D341Med (cell line): ENCODE measurements around the gene SLC39A3.
"Not testable (repeated sequence)": the region's sequence is repeated elsewhere in the genome, so short reads cannot be mapped to it uniquely, and the experiment has no call there.

ENCODE experiments used
- DNase-seq: peaks from one replicate; pipeline ENCODE4 v3.0.0; 2012; ENCODE audit warnings: low spot score

SLC39A3 gene

DNA sequence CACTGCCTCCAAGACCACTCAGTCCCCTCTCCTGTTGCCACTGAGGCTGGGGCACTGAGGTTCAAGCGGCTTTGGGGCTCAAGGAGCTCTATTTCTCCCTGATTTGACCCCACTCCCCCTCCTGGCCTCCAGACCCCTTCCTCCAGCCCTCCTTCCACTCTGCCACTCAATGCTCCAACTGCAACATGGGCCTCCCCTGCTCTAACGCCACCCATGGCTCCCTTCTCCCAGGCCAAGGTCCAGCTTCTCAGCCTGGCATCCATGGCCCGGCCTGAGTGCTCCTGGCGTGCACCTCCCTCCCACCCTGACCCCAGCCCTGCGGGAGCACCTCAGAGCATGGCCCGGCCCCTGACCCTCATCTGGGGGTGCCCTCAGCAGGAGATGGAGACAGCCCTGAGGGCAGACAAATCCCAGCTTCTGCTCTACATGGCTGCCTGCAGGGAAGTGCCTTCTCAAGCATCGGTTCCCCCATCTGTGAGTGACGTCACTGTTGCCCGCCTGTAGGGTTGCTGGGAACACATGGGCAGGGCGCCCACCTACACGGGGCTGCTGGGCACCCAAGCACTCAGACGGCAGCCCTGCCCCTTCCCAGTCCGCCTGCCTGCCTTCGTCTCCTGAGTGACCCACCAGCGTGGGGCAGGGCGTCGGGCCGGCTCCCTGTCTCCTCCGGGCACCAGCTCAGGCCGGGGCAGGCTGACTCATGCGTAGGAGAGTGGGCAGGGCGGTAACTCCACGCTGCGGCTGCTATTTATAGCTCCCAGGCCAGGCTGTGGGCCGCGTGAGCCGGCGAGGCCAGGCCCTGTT lies 17.1 kb downstream of the SLC39A3 start:
- DNase-seq: no peak

DNA sequence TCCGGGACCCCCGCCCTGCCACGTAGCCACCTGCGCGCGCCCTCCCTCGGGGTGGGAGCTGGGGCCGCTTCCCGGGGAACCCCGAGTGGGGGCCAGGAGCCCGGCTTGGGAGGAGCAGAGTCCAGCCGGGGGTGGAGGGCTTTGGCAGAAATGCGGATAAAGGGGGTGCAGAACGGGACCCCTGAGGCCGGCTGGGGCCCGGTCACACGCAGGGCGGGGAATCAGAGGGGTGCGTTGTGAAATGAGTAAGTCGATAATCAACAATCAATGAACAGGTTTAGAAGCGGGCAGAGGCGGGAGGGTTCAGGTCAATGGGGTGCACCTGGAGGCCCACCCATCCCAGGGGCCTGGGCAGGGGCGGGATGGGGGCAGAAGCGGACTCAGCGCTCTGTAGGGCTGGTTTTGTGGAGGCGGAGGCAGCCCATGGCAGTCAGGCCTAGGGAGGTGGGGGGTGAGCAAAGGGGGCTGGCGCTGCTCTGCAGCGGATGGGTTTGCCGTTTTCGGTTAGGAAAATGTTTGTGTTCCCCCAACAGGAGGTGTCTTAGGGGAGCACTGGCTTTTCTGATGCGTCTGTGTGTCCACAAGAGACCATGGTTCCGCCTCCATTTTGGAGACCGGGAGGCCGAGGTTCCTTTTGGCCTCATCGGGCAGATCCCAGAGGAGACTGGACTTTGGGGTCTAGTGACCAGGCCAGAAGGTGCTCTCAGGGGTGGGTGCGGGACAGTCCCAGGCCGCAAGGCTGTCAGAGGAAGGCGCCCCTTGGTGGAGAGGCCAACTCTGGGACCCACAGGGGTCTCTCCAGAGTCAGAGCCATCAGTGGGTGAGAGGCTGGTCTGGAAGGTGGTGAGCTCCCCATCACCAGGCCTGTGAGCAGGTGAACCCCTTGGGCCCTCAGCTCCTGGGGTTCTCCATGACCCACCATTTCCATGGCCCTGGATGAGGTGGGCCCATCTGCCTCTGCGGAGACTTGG lies 18.0 kb downstream of the SLC39A3 start:
- peak; percentile 59 for DNase-seq

DNA sequence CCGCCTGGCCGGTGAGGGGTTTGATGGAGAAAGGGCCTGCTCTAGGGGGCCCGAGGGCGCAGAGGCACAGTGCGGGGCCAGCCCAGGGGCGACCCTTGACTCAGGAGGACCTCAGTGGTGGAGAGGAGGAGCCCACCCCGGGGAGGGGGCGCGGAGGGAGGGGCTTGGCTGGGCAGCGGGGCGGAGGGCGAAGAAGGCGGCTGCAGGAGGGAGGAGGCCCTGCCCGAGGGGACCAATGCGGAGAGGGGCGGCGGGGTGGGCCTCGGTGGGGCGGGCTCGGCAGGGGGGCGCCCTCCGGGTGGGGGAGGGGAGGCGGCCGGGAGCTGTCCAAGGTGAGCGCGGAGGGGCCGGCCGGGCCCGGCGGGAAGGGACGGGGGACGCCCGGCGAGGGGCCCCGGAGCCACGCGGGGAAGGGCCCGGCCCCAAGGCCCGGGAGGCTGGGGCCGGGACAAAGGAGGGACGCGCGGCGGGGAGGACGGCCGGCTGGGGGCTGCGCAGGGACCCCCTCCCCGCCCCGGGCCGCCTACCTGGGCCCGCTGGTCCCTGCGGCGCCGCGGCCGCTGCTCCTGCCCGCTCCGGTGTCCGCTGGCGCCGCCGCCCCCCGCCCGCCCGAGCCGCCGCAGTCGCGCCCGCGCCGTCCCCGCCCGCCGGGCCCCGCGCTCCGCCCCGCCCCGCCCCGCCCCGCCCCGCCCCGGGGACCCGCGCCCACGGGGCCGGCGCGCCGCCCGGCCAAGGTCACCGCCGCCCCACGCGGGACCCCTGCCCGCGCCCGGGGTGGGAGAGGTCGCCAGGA lies 18.8 kb downstream of the SLC39A3 start, which contains the start of gene DIRAS1:
TSS of gene DIRAS1 (minus strand) at position 596 of the 793 bp plus-strand sequence. CDS start 3,566 bp downstream, outside the sequence.
- peak; percentile 91 for DNase-seq

DNA sequence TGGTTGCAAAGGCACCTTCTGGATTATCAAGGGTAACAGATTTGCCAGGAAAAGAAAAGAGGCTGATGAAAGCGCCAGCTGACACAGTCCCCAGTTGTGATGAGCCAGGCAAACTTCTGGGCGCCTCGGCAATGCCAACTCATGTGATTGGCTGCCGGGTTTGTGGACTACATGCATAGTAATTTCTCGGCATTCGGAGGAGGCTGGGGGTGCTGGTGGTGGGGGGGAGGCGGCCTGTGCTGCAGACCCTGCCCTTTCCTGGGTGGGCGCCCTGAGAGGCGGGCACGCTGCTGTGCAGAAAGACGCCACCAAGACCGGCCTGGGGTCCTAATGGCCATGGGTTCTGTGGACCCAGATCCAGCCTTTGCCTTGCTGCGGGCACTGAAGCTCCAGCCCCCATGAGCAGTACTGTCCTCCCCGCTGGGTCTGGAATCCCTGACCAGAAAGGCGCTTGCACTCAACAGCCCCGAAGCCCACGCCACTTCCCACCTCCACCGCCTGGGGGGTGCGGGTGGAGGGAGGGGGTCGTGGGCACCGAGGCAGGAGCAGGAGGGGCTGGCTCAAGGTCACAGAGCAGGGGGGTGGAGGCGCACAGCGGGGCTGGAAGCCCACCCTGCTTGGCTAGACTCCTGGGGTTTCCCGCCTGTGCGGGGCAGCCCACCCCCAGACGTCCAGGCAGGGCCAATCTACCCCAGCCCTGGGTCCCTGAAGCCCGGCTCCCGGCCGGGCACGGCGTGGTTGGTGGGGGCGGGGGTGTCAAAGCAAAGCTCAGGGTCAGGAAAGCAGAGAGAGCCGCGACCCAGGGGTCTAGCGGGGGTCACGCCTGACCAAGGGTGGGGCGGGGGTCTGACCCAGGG lies 19.7 kb downstream of the SLC39A3 start:
- peak; percentile 69 for DNase-seq

DNA sequence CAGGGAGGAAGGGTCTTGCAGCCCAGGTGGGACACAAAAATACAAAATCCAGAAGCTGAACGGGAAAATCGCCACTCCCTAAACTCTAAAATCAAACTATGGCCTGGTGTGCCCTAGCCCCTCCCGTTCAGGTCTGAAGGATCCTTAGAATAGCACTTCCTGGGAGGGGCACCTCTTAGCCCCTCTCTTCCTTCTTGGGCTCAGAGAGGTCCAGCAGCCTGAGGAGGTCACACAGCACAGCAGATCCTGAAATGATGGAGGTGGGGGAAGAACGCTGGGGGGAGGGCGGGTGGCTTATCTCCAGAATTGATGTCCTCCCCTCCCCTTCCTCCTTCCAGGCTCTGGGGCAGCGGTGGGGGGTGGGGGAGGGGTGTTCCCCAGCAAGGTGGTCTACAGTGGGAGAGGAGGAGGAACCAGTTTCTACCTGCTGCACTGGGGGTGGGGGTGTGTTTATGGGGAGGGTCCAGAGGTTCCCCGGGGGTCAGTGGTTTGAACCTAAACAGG lies 20.5 kb downstream of the SLC39A3 start:
- DNase-seq: no peak

DNA sequence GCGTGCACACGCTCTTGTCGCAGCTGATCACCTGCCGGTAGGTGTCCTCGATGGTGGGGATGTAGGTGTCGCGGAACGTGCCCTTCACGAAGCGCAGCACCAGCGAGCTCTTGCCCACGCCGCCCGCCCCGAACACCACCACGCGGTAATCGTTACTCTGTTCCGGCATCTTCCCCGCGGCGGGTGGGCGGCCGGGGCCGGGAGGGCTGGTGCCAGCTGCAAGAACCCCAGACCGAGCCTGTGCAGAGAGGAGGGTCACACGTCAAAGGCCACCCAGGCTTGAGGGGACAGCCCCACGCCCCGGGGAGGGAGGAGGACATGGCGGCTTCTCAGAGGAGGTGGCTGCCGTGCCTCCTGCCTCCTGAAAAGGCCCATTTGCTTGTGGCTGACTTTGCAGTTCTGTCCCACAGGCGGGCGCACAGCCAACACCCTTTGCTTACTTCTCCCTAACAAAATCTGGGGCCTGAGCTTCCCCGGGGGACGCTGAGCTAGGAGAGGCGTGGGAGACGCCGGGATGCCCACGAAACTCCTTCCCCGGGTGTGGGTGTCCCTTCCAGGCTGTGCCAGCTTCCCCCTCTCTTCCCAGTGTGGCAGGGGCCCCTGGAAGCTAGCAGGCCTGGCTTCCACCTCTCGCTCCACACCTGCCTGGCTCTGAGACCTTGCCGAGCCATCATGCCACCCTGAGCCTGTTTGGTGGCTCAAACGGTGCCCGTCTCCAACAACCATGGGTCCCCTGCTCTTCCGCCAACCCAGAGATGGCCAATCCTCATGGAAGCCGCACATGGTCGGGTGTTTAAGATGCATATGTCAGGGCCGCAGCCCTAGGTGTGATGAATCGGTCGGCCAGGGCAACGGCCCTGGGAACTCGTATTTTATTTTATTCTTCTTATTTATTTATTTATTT lies 21.9 kb downstream of the SLC39A3 start:
- DNase-seq: peak; percentile 38

DNA sequence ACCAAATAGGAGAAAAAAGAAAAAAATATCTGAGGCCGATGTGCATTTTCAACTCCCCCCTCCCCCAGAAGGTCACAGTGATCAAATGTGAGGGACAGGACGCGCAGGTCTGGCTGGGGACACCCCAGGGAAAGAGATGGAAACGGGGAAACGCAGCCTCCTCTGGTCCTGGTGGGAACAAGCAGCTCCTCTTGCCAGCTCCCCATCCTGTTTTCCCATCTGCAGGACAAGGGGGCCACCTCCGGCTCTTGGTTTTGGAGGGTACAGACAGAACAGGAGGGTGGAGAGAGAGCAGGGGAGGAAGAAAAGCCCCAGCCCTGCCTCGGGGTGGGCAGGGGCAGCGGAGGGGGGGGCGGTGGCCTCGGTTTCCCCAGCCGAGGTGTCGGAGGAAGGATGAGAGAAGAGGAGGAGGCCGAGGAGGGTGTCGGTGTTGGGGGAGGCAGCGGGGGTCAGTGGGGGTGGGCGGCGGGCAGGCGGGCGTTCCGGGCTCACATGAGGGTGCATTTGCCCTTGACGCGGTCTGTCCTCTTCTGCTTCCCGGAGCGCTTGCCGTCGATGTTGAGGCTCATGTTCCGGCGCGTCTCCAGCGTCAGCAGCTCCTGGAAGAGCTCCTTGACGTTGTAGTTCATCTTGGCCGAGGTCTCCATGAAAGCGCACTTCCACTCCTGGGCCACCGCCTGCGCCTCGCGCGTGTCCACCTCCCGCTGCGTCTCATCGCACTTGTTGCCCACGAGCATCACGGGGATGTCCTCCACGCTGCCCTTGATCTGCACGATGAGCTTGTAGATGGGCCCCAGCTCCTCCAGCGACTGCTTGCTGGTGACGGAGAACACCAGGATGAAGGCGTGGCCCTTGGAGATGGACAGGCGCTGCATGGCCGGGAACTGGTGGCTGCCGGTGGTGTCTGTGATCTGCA lies 22.8 kb downstream of the SLC39A3 start:
- DNase-seq: peak; percentile 27

DNA sequence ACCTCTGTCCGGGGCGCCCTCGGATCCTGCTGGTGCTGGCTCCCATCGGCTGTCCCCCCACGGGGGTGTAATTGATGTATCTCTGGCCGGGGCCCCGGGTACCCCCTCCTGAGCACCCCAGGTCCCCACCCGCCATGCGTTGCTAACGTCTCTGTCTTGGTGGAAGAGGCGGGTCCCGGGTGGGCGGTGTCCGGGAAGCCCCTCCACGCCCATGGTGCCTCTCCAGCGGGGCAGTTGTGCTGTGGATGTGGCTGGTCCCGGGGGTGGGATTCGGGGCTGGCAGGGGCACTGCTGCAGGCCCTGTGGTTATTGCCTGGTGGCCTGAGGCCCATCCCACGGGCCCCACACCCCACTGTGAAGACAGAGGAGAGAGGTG lies 23.6 kb downstream of the SLC39A3 start:
- peak; percentile 30 for DNase-seq

DNA sequence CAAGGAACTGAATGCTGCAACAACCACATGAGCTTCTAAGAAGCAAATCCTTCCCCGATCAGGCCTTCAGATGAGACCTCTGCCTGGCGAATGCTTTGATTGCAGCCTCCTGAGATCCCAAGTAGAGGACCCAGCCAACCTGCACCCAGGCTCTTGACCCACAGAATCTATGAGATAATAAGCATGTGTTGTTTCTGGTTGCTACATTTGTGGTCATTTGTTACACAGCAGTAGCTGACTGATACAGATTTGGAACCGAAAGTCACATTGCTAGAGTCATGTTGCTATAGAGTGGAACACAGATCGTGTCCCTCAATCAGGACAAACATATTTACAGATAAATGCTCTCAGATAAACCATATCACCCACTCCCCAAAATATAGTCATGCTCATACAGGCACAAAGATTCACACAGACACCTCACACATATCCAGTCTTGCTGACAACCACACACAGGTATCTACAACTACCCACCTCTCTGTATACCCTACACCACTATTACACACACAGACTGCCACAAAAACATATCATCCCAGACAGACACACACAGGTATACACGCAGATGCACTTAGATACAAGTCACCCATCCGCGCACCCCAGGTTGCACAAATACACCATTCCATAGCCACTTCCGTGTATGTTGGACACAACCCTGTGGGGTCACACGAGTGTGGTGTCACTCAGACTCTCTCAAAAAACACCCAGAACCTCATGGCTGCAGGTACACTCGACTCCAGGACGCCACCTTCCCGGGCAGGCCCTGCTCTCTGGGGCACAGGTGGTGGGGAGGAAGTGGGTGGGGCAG lies 24.1 kb downstream of the SLC39A3 start:
- no peak for DNase-seq

DNA sequence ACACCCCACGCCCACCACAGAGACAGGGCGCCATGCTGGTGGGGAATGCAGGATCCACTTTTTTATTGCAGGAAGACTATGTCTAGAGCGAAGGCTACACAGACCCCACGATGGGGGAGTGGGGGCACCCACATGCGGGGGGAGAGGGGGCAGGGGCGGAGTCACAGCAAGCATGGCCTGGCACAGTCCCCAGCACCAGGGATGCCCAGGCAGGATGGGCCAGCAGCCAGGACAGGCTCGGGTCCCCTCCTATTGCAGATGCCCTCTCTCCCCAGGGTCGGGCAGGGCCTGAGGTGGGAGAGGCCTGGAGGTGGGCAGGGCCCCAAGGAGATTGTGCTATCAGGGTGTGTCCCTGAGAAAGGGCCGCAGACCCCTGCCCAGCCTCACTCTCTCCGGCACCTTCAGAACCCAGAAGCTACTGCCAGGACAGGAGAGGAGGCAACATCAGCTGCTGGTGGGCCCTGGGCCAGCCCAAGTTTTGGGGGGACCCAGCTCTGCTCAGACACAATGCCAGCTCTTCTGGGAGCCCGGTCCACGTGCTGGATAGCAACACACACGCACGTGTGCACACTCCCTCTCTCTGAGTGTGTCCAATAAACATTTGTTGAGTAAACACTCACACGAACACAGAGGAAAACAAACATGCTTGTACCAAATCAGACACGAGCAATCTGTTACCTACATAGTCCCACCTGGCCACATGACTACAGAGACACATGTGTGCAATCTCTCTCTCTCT lies 25.1 kb downstream of the SLC39A3 start:
- no peak for DNase-seq

DNA sequence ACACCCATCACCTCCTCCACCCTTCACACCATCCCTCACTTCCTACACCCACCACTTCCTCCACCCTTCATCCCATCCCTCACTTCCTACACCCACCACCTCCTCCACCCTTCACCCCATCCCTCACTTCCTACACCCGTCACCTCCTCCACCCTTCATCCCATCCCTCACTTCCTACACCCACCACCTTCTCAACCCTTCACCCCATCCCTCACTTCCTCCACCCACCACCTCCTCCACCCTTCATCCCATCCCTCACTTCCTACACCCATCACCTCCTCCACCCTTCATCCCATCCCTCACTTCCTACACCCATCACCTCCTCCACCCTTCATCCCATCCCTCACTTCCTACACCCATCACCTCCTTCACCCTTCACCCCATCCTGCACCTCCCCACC lies 25.7 kb downstream of the SLC39A3 start:
- not testable (repeated sequence) for DNase-seq

DNA sequence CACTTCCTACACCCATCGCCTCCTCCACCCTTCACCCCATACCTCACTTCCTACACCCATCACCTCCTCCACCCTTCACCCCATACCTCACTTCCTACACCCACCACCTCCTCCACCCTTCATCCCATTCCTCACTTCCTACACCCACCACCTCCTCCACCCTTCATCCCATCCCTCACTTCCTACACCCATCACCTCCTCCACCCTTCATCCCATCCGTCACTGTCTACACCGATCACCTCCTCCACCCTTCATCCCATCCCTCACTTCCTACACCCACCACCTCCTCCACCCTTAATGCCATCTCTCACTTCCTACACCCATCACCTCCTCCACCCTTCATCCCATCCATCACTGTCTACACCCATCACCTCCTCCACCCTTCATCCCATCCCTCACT lies 26.6 kb downstream of the SLC39A3 start:
- DNase-seq: not testable (repeated sequence)

DNA sequence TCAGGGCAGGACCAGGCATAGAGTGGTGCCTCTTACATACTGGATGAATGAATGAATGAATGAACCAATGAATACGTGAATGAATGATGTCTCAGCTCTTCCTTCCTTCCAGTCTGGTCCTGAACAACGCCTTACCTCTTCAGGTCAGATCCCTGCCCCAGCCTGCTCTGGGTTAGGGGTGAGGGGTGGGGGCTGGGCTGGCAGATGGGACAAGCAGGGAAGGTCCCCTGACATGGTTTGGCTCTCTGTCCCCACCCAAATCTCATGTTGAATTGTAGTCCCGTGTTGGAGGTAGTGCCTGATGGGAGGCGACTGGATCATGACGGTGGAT lies 28.0 kb downstream of the SLC39A3 start:
- no peak for DNase-seq

DNA sequence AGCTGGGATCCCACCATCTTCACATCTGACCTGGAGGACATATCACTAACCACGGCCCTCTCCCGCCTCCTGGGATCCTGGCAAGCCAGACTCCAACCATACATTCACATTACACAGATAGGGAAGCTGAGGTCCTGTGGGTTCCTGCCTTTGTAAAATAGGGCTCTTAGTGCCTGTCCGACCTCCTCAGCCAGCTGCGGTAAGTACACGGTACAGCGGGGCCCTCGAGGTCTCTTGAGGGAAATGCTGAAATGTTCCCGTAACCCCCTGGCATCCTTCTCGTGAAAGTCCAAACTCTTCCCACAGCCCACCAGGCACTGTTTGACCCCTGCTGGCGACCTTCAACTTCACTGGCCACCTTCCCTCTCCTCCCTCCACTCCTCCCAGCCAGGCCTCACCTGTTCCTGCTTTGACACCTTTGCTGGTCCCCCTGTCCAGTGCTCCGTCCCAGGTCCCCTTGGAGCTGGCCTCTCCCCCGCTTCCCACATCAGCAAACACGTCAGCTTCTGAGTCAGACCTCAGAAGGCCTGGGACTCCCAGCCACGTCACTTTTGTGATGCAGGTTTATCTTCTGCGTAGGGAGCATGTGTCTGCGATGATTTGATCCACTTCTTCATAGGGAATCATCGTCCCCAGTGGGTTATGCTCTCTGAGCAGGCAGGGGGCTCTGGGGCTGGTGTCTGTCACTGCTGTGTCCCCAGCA lies 28.5 kb downstream of the SLC39A3 start:
- DNase-seq: peak; percentile 25

DNA sequence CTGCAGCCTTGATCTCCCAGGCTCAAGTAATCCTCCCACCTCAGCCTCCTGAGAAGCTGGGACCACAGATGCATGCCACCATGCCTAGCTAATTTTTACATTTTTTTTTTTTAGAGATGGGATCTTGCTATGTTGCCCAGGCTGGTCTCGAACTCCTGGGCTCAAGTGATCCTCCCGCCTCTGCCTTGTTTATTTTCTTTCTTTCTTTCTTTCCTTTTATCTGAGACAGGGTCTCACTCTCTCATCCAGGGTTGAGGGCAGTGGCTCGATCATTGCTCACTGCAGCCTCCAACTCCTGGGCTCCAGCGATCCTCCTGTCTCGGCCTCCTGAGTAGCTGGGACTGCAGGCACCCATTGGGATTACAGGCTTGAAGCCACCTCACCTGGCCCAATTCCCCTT lies 33.6 kb downstream of the SLC39A3 start:
- no peak for DNase-seq

DNA sequence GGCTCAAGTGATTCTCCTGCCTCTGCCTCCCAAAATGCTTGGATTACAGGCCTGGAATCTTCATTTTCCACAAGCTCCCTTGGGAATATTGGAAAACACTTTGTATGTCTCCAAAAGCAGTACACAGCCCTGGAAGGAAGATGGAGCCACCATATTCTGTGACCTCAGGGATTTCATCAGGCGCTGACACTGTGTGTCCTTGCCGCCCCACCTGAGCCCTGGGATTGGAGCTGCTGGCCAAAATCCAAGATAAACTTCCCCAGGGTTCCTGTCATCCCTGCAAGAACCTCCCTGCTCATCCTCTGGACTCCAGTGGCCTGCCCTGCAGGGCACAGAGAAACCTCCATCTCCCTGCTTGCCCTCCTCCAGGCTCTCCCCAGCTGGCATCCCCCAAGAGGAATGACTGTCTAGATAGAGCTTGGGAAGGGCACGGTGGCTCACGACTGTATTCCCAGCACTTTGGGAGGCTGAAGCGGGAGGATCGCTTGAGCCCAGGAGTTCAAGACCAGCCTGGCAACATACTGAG lies 36.1 kb downstream of the SLC39A3 start:
- DNase-seq: no peak
